DMS79 treated with DMSO at 0.1 percent for 48 hours (cell line): ENCODE measurements around the gene PRR19.

Experiments
- DNase-seq: peaks from one replicate; lab custom pipeline; 2025; lab: John Stamatoyannopoulos, UW

The PRR19 gene

DNA sequence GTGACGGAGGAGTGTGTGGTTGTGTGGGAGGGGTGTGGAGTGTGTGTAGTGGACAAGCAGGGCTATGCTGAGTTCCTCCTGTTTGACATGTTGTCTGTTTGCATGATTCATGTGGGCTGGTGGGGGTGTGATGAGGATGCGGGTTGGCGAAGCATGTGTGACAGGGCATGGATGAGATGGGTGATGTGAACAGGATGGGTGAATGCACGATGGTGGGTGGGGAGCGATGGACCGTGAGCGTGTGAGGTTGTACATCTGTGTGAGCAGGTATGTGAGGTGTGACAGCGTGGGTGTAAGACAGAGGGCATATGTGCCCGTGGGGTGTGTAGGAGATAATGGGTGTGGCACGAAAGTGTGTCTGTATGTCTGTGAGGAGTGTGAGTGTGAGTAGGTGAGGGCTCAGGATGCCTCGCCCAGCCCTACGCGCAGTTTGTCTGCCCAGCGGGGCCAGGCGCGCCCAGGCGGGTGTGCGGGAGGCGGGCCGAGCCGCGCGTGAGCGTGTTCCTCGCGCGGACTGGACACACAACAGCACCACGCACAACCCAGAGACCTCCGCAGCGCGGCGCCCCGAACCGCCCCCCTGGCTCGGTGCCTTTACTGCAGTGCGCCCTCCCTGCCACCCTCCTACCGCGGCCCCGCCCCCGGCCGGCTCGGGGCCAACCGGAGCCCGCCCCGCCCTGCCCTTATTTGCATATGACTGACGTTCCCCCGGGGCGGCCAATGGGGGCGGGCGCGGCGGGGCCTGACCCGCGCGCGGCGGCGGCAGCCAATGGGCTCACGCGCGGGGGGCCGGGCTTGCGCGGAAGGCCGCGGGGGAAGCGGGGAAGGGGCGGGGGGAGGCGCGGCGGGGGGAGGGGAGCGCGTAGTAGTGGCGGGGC lies 18.5 kb upstream of the PRR19 start:
- peak; percentile 84 for DNase-seq

DNA sequence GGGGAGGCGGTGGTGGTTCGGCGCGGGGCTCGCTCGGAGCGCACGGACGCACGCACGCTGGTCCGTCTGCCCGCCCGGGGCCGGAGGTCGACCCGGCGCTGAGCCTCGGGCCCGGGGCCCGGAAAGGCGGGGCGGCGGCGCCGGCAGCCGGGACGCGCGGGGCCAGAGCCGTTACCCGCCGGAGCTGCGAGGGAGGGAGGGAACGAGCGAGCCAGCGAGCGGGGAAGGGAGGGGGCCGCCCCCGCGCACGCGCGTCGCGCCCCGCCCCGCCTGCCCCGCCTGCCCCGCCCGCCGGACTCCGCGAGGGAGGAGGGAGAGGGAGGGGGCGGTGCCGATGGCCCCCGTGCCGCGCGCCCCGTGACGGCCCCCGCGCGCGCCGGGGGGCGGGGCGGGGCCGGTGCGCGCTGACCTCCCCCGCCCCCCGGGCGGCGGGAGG lies 17.8 kb upstream of the PRR19 start:
- DNase-seq = peak; percentile 68

GRCh38 chr19:42284591-42285341 lies 17.2 kb upstream of the PRR19 start:
- peak; percentile 62 for DNase-seq

GRCh38 chr19:42285541-42285941 lies 16.4 kb upstream of the PRR19 start:
- DNase-seq = no peak

DNA sequence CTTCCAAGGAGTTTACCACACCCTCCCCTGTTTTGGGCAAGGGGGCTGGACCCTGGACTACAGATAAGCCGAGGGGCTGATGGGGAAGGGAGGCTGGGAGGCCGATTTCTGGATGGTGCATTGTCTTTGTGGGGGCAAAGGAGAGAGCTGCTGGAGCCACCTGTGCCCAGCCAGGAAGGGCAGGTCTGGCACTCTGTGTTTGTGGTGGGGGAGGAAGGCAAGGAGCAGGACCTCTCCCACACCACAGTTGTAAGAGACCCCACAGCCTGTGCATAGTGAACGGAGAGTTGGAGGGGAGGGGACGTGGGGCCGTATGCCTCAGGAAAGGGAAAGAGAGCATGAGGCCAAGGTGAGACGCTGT lies 16.0 kb upstream of the PRR19 start:
- DNase-seq = no peak

DNA sequence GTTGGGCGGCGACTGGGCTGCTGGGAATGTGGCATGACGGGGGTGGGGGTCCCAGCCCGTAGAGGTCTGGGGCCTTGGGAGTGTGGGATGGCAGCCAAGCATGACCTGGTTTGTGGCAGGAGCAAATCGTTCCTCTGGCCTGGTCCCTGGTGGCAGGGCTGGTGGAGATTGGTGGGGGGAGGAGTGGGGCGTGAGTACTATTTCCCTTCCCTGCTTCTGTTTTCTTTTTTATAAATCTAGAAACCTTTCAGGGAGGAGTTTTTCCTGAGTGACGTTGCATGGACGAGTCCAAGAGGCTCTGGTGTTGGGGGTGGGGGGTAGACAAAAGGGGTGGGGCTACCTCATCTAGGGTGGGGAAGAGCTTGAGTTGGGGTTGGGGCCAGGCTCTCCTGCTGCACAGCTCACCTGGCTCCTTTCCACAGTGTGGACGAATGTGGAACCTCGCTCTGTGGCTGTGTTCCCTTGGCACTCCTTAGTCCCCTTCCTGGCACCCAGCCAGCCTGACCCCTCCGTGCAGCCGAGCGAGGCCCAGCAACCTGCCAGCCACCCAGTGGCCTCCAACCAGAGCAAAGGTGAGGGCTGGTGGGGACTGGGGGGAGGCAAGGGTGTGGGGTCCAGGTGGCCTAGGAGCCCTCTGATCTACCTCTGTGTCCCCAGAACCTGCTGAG lies 15.4 kb upstream of the PRR19 start:
- DNase-seq = peak; percentile 46

DNA sequence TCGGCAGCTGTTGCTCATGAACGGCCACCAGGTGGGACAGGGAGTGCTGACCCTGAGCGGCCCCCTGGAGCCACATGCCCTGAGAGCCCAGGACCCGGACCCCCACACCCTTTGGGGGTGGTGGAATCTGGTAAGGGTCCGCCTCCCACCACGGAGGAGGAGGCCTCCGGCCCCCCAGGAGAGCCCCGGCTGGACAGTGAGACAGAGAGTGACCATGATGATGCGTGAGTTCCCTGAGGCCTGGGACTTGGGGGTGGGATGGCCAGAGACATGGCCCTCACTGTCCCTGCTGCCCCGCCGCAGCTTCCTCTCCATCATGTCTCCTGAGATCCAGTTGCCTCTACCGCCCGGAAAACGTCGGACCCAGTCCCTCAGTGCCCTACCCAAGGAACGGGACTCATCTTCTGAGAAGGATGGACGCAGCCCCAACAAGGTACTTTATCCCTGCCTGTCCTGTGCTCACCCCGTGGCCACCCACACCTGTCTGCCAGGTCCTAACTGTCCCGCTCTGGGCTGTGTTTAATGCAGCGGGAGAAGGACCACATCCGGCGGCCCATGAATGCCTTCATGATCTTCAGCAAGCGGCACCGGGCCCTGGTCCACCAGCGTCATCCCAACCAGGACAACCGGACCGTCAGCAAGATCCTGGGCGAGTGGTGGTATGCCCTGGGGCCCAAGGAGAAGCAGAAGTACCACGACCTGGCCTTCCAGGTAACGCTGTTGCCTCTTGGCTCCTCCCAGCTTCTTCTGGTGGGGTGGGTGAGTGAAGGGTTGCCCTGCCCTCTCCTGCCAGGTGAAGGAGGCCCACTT lies 14.7 kb upstream of the PRR19 start:
- no peak for DNase-seq

DNA sequence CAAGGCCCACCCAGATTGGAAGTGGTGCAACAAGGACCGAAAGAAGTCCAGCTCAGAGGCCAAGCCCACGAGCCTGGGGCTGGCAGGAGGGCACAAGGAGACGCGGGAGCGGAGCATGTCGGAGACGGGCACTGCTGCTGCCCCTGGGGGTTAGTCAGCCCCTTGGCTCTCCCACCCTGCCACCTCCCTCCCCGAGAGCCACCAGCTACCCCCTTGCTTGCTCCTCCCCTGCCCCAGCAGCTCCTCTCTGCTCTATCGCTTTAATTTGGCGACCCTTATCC lies 14.2 kb upstream of the PRR19 start:
- DNase-seq = no peak

GRCh38 chr19:42288387-42288786 lies 13.5 kb upstream of the PRR19 start:
- DNase-seq = no peak

DNA sequence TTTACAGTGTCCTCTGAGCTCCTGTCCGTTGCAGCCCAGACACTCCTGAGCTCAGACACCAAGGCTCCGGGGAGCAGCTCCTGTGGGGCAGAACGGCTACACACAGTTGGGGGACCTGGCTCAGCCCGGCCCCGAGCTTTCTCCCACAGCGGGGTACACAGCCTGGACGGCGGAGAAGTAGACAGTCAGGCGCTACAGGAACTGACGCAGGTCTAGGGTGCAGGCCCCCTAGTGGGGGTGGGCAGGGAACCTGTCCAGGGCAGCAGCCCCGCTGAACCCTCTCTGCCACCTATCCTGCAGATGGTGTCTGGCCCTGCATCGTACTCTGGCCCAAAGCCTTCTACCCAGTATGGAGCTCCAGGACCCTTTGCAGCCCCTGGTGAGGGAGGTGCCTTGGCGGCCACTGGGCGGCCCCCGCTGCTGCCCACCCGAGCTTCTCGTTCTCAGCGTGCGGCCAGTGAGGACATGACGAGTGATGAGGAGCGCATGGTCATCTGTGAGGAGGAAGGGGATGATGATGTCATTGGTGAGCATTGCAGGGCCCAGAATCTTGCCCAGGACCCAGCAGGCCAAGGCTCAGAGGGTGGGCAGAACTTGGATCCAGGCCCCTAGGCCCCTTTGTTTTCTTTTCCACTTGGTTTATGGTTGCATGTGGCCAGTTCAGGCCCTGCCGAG lies 12.9 kb upstream of the PRR19 start:
- no peak for DNase-seq

GRCh38 chr19:42289556-42290041 lies 12.3 kb upstream of the PRR19 start:
- no peak for DNase-seq

DNA sequence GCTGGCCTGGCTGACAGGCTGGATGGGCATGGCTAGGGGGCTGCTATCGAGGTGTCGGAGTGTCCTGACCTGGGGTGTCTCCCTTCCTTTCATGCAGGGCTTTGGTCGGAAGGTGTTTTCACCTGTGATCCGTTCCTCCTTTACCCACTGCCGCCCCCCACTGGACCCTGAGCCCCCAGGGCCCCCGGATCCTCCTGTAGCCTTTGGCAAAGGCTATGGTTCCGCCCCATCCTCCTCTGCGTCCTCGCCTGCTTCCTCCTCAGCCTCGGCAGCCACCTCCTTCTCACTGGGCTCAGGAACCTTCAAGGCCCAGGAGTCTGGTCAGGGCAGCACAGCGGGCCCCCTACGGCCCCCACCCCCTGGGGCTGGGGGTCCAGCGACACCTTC lies 11.8 kb upstream of the PRR19 start:
- DNase-seq = no peak

- DNase-seq = no peak
Measured at GRCh38 chr19:42290523-42291434, 11.2 kb upstream of the PRR19 start.

DNA sequence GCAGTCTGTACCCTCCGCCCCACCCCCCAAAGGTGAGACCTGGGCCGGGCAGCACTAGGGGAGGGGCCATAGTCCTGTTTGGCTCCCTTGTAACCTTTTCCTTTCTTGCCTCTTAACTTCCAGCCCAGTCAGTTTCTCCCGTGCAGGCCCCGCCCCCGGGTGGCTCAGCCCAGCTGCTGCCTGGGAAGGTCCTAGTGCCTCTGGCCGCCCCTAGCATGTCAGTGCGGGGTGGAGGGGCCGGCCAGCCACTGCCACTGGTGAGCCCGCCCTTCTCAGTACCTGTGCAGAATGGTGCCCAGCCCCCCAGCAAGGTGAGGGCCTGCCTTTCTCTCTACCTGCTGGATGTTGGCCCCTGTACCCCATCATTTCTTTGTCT lies 10.5 kb upstream of the PRR19 start:
- DNase-seq = no peak

- DNase-seq = no peak
Measured at GRCh38 chr19:42292042-42292960, 9.6 kb upstream of the PRR19 start.

DNA sequence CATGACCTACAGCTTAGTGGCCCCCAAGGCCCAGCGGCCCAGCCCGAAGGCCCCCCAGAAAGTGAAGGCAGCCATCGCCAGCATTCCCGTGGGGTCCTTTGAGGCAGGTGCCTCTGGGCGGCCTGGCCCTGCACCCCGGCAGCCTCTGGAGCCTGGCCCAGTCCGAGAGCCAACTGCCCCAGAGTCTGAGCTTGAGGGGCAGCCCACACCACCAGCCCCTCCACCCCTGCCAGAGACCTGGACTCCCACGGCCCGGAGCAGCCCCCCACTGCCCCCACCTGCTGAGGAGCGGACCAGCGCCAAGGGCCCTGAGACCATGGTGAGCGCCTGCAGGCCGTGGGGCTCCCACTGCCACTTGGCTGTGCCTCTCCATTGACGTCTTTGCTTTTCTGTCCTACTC lies 9.0 kb upstream of the PRR19 start:
- no peak for DNase-seq

GRCh38 chr19:42293540-42293939 lies 8.4 kb upstream of the PRR19 start:
- DNase-seq = no peak

GRCh38 chr19:42293948-42294347 lies 8.0 kb upstream of the PRR19 start:
- no peak for DNase-seq

GRCh38 chr19:42294471-42295137 lies 7.3 kb upstream of the PRR19 start:
- no peak for DNase-seq
